Stimulated activated CD4-positive, alpha-beta T cell treated with anti-CD3 and anti-CD28 coated beads, TNF-alpha, amount 100 ng/mL, for 4 hours (primary cell): Measurements from ENCODE around the gene RPS6KA2.

Experiments
- DNase-seq, 3 experiments: peaks; one replicate each; pipeline ENCODE4 v3.0.0-alpha.2; 2020; ENCODE audit warnings: low read depth in 3 of 3

Gene RPS6KA2

GRCh38 chr6:166501246-166501645 lies 125.8 kb downstream of the RPS6KA2 start:
- no peak for DNase-seq

GRCh38 chr6:166500246-166500645 lies 126.8 kb downstream of the RPS6KA2 start:
- no peak for DNase-seq

GRCh38 chr6:166499350-166500163 lies 127.5 kb downstream of the RPS6KA2 start:
- DNase-seq = no peak

GRCh38 chr6:166498661-166499349 lies 128.2 kb downstream of the RPS6KA2 start:
- DNase-seq = no peak

- DNase-seq = no peak
These were observed 128.8 kb downstream of the RPS6KA2 start for GRCh38 chr6:166498228-166498627.

- no peak for DNase-seq
These were observed 129.8 kb downstream of the RPS6KA2 start for GRCh38 chr6:166497087-166497899.

GRCh38 chr6:166496460-166496859 lies 130.6 kb downstream of the RPS6KA2 start:
- no peak for DNase-seq

- no peak for DNase-seq
These were observed 131.3 kb downstream of the RPS6KA2 start for GRCh38 chr6:166495487-166496314.

GRCh38 chr6:166494757-166495486 lies 132.1 kb downstream of the RPS6KA2 start:
- DNase-seq = peak; percentile 26 to 31 (median 29)

- DNase-seq = no peak
These were observed 133.0 kb downstream of the RPS6KA2 start for GRCh38 chr6:166494101-166494441.

- no peak for DNase-seq
These were observed 133.5 kb downstream of the RPS6KA2 start for GRCh38 chr6:166493427-166494100.

GRCh38 chr6:166492092-166492741 lies 134.8 kb downstream of the RPS6KA2 start:
- DNase-seq = no peak

- DNase-seq = no peak
These were observed 136.2 kb downstream of the RPS6KA2 start for GRCh38 chr6:166490671-166491500.

GRCh38 chr6:166489301-166490155 lies 137.5 kb downstream of the RPS6KA2 start:
- no peak for DNase-seq

GRCh38 chr6:166488701-166489100 lies 138.3 kb downstream of the RPS6KA2 start:
- no peak for DNase-seq

GRCh38 chr6:166488076-166488685 lies 138.9 kb downstream of the RPS6KA2 start:
- DNase-seq = peak; percentile 33 to 64 (median 56)

GRCh38 chr6:166487148-166487547 lies 139.9 kb downstream of the RPS6KA2 start:
- DNase-seq = no peak

GRCh38 chr6:166486536-166486880 lies 140.5 kb downstream of the RPS6KA2 start:
- DNase-seq = no peak
